ENCODE data around the gene TMEM217.

Gene TMEM217

GRCh38 chr6:37280162-37280887 is 22.4 kb upstream of the TMEM217 start:
- no peak for DNase-seq (ENCODE audit: low read depth, low spot score)

GRCh38 chr6:37279366-37280134 is 21.6 kb upstream of the TMEM217 start:
- no peak for DNase-seq (ENCODE audit: low read depth, low spot score)

- DNase-seq (ENCODE audit: low read depth, low spot score): no peak
These were observed 19.1 kb upstream of the TMEM217 start for GRCh38 chr6:37277001-37277409.

GRCh38 chr6:37275350-37275749 is 17.4 kb upstream of the TMEM217 start:
- DNase-seq (ENCODE audit: low read depth, low spot score): no peak

- DNase-seq (ENCODE audit: low read depth, low spot score): no peak
These were observed 15.7 kb upstream of the TMEM217 start for GRCh38 chr6:37273690-37274089.

GRCh38 chr6:37272834-37273566 is 15.1 kb upstream of the TMEM217 start:
- DNase-seq (ENCODE audit: low read depth, low spot score): no peak

- DNase-seq (ENCODE audit: low read depth, low spot score): no peak
These were observed 11.2 kb upstream of the TMEM217 start for GRCh38 chr6:37269105-37269504.

GRCh38 chr6:37265860-37266259 is 7.9 kb upstream of the TMEM217 start:
- no peak for DNase-seq (ENCODE audit: low read depth, low spot score)

- DNase-seq (ENCODE audit: low read depth, low spot score): no peak
These were observed 7.1 kb upstream of the TMEM217 start for GRCh38 chr6:37265001-37265400.

GRCh38 chr6:37262446-37263026 is 4.6 kb upstream of the TMEM217 start:
- no peak for DNase-seq (ENCODE audit: low read depth, low spot score)

GRCh38 chr6:37261198-37261597 is 3.3 kb upstream of the TMEM217 start:
- no peak for DNase-seq (ENCODE audit: low read depth, low spot score)

- no peak for DNase-seq (ENCODE audit: low read depth, low spot score)
These were observed 2.5 kb upstream of the TMEM217 start for GRCh38 chr6:37260444-37260843.

GRCh38 chr6:37260040-37260439 is 2.1 kb upstream of the TMEM217 start:
- DNase-seq (ENCODE audit: low read depth, low spot score): no peak

GRCh38 chr6:37259191-37259590 is 1.2 kb upstream of the TMEM217 start:
- no peak for DNase-seq (ENCODE audit: low read depth, low spot score)

GRCh38 chr6:37258405-37259105 is 611 bp upstream of the TMEM217 start:
- DNase-seq (ENCODE audit: low read depth, low spot score): no peak

GRCh38 chr6:37257320-37257633 is 667 bp downstream of the TMEM217 start:
- DNase-seq (ENCODE audit: low read depth, low spot score): no peak

- no peak for DNase-seq (ENCODE audit: low read depth, low spot score)
These were observed 1.1 kb downstream of the TMEM217 start for GRCh38 chr6:37256692-37257319.

- no peak for DNase-seq (ENCODE audit: low read depth, low spot score)
These were observed 3.1 kb downstream of the TMEM217 start for GRCh38 chr6:37254881-37255280.

GRCh38 chr6:37253486-37254007 is 4.4 kb downstream of the TMEM217 start:
- no peak for DNase-seq (ENCODE audit: low read depth, low spot score)

- no peak for DNase-seq (ENCODE audit: low read depth, low spot score)
These were observed 6.6 kb downstream of the TMEM217 start for GRCh38 chr6:37251211-37251780.

Measured in activated CD4-positive, CD25-positive, alpha-beta regulatory T cell treated with anti-CD3 and anti-CD28 coated beads, Interleukin-2, amount 50 U/mL, for 16 hours (primary cell).